ENCODE results near the gene FILIP1L.

The FILIP1L gene

GRCh38 chr3:100080573-100080972 is 33.7 kb downstream of the FILIP1L start:
- no peak for TF ChIP-seq CTCF (conservative IDR thresholded peaks at IDR 0.05; ENCODE audit: low read depth, low read length)
- no peak overlapping the region for H3K4me2 ChIP-seq
- H3K4me3 ChIP-seq (IDR thresholded peaks at IDR 0.05; ENCODE audit: insufficient read depth, low read depth, low read length): no peak overlapping the region
- H3K36me3 ChIP-seq (ENCODE audit: insufficient read depth): no peaks in the 10 kb centered on the region
- peaks cover 39% of the 10 kb centered on the region for H3K4me1 ChIP-seq (ENCODE audit: low read depth, poor library complexity, severe bottlenecking)
- no peaks in the 10 kb centered on the region for H3K27me3 ChIP-seq (ENCODE audit: insufficient read depth, low read depth)
- H2AFZ ChIP-seq (ENCODE audit: low read depth): no peak overlapping the region
- H3K79me2 ChIP-seq (ENCODE audit: insufficient read depth, low read depth): no peaks in the 10 kb centered on the region
- no peak overlapping the region for H3K9ac ChIP-seq
- H4K20me1 ChIP-seq (ENCODE audit: insufficient read depth): no peaks in the 10 kb centered on the region
- H3K27ac ChIP-seq: no peak overlapping the region

DNA sequence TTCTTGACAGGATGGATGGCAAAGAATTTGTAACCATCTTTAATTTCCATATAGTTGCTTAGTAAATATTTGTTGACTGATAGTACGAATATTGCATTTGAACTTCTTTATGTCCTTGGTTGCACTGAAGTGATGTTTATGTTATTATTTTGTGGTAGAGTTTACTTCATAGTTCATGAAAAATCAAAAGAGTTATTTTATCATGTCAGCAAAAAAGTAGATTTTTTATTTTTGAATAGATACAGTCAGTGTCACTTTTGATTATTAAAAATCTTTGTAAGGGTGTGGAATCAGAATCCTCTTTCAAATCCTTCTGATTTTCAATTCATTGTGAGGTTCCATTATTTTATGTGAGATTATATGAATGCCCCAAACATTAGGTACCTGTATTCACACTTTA is 35.0 kb downstream of the FILIP1L start:
- Histone ChIP-seq H3K9ac (no peak overlapping the region), H3K27me3 (ENCODE audit: insufficient read depth, low read depth) (no peaks in the 10 kb centered on the region), H4K20me1 (ENCODE audit: insufficient read depth) (no peaks in the 10 kb centered on the region), H3K4me1 (ENCODE audit: low read depth, poor library complexity, severe bottlenecking) (peaks cover 30% of the 10 kb centered on the region), H3K27ac (no peak overlapping the region), H3K4me3 (IDR thresholded peaks at IDR 0.05; ENCODE audit: insufficient read depth, low read depth, low read length) (no peak overlapping the region), H3K36me3 (ENCODE audit: insufficient read depth) (no peaks in the 10 kb centered on the region), H2AFZ (ENCODE audit: low read depth) (no peak overlapping the region), H3K79me2 (ENCODE audit: insufficient read depth, low read depth) (no peaks in the 10 kb centered on the region), H3K4me2 (no peak overlapping the region)
- no peak for TF ChIP-seq CTCF (conservative IDR thresholded peaks at IDR 0.05; ENCODE audit: low read depth, low read length)

DNA sequence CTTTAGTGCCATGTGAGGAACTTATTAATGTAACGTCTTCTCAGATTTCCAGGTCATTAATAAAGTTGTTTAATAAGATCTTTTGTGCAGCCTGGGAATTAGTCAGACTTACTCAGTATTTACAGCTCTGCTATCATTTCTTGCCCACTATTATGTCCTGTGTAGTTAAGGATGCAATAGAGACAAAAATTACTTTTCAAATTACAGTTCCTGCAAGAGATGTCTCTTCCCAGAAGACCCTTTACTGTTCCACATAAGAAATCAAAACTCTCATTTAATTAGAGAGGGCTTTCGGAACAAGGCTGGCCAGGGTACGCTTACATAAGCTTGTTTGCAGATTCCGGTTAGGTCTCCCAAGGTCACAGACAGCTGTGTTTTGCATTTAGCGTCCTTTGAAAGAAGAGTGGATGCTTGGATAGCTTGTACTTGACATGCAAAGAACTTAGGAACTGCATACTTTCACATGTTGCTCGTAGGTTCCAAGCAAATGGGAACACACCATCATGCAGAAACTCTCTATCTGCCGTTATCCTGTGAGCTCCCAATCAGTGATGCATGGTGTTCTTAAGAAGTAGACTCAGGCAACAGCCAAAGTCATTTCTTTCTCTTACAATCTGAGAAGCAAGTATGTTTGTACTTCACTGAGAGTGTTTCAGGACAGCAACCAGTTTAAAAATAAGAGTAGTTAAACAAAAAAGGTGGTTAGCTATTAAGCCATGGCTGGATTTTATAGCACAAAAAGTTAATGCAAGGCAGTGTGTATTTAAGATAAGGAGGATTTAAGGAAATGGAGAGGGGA is 37.4 kb downstream of the FILIP1L start:
- Histone ChIP-seq H2AFZ (ENCODE audit: low read depth) (no peak overlapping the region), H3K4me2 (no peak overlapping the region), H3K4me1 (ENCODE audit: low read depth, poor library complexity, severe bottlenecking) (peaks cover 6% of the 10 kb centered on the region), H3K36me3 (ENCODE audit: insufficient read depth) (no peaks in the 10 kb centered on the region), H3K79me2 (ENCODE audit: insufficient read depth, low read depth) (no peaks in the 10 kb centered on the region), H3K27me3 (ENCODE audit: insufficient read depth, low read depth) (no peaks in the 10 kb centered on the region), H3K27ac (no peak overlapping the region), H3K9ac (no peak overlapping the region), H4K20me1 (ENCODE audit: insufficient read depth) (no peaks in the 10 kb centered on the region), H3K4me3 (IDR thresholded peaks at IDR 0.05; ENCODE audit: insufficient read depth, low read depth, low read length) (no peak overlapping the region)
- TF ChIP-seq CTCF (conservative IDR thresholded peaks at IDR 0.05; ENCODE audit: low read depth, low read length): no peak

DNA sequence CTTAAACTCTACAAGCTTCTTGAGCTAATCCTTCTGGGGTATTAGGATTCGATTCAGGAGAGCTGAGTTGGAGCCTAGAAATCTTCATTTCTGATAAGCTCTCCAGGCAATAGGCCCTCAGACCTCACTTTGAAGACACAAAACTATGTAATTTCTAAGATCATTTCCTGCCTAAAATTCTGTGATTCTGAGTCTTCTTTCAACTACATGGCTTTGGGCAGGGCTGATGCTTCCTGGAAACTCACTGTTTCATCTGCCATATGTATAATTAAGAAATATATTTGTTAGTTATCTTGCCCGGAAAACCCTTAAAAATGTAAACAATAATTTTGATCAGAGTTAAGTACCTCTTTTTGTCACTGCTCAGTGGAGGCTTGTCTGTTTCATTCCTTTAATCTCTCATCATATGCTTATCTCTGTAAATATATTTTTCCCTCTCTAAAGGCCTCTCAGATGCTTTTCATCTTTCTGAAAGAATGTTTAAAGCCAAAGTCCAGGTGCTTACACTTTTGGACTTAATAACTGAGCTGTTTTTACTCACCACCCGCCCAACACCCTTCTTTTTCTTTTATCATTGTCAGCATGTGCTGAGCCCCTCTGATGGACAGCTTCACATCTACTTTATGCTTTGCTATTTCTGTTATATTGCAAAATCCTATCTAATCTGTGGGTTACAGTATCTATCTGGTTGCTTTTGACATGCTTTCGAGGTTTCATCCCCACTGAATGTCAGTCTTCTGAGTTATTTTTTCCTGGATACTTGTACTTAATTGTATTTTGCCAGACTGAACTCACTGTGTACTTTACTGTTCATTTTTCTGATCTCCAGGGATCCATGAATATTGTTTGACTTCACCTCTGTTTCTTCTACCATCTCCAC is 38.2 kb downstream of the FILIP1L start:
- Histone ChIP-seq H4K20me1 (ENCODE audit: insufficient read depth) (no peaks in the 10 kb centered on the region), H3K4me2 (no peak overlapping the region), H3K27me3 (ENCODE audit: insufficient read depth, low read depth) (no peaks in the 10 kb centered on the region), H3K36me3 (ENCODE audit: insufficient read depth) (no peaks in the 10 kb centered on the region), H3K79me2 (ENCODE audit: insufficient read depth, low read depth) (no peaks in the 10 kb centered on the region), H3K9ac (no peak overlapping the region), H3K27ac (no peak overlapping the region), H3K4me1 (ENCODE audit: low read depth, poor library complexity, severe bottlenecking) (no peaks in the 10 kb centered on the region), H2AFZ (ENCODE audit: low read depth) (no peak overlapping the region), H3K4me3 (IDR thresholded peaks at IDR 0.05; ENCODE audit: insufficient read depth, low read depth, low read length) (no peak overlapping the region)
- TF ChIP-seq CTCF (conservative IDR thresholded peaks at IDR 0.05; ENCODE audit: low read depth, low read length): no peak
